ENCODE results near the gene KCNQ2.

The KCNQ2 gene

DNA sequence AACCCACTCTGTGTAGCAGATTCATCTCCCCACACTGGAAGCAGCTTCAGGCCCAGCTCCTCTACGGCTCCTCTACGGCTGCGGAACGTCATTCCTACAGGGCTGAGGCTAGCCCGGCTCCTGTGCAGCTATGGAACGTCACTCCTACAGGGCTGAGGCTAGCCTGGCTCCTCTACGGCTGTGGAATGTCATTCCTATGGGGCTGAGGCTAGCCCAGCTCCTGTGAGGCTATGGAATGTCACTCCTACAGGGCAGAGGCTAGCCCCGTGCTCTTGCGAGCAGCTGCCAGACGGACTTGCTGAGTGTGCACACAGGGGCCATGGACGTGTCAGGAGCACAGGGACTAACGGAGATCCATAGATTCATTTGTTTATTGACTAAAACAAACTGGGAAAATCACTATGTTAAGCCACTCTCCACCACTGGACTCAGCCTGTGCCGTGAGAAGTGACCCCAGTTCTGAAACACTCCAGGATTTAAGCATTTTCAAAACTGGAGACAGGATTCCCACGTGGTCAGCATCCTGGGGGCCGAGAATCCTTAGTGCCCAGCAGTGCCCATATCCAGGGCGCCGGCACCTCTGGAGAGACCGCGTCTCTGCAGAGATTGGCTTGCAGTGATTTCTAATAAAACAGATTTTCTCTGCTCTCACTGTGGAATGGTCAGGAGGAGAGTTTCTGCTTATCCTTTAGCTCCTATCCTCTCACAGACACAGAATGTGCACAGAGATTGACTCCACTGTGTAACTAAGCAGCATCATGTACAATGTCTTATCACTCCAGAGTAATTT, 5.0 kb downstream of the KCNQ2 start:
- TF ChIP-seq, protein P1, sequence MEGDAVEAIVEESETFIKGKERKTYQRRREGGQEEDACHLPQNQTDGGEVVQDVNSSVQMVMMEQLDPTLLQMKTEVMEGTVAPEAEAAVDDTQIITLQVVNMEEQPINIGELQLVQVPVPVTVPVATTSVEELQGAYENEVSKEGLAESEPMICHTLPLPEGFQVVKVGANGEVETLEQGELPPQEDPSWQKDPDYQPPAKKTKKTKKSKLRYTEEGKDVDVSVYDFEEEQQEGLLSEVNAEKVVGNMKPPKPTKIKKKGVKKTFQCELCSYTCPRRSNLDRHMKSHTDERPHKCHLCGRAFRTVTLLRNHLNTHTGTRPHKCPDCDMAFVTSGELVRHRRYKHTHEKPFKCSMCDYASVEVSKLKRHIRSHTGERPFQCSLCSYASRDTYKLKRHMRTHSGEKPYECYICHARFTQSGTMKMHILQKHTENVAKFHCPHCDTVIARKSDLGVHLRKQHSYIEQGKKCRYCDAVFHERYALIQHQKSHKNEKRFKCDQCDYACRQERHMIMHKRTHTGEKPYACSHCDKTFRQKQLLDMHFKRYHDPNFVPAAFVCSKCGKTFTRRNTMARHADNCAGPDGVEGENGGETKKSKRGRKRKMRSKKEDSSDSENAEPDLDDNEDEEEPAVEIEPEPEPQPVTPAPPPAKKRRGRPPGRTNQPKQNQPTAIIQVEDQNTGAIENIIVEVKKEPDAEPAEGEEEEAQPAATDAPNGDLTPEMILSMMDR (IDR thresholded peaks at IDR 0.05; ENCODE audit: borderline replicate concordance, control extremely low read depth, extremely low read depth, insufficient read depth, missing control alignments): no peak
- in situ Hi-C loops (cut with MboI; ENCODE audit: low sequenced_read_pairs, unreplicated experiment): no loop called here
- DNase-seq (ENCODE audit: low spot score): no peak

DNA sequence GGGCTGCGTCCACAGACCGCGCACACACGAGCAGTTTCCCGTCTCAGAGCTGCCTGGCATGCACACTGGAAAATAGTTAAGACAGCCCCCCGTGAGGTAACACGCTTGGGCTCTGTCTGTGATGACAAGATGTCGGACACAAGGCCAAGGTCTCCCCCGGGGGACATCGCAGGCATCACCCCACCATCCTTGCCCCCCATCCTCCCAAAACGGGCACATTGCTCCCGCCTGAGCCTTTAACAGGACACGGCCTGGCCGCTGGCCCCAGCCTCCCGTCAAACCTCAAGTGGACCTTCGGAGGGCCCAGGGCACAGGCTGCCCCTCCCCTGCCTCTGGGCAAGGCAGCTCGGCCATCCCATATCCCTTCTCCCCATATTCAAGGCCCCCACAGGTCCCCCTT, 5.6 kb downstream of the KCNQ2 start:
- in situ Hi-C loops (cut with MboI; ENCODE audit: low sequenced_read_pairs, unreplicated experiment): no loop called here
- TF ChIP-seq, protein P1 (IDR thresholded peaks at IDR 0.05; ENCODE audit: borderline replicate concordance, control extremely low read depth, extremely low read depth, insufficient read depth, missing control alignments): no peak
- no peak for DNase-seq (ENCODE audit: low spot score)

DNA sequence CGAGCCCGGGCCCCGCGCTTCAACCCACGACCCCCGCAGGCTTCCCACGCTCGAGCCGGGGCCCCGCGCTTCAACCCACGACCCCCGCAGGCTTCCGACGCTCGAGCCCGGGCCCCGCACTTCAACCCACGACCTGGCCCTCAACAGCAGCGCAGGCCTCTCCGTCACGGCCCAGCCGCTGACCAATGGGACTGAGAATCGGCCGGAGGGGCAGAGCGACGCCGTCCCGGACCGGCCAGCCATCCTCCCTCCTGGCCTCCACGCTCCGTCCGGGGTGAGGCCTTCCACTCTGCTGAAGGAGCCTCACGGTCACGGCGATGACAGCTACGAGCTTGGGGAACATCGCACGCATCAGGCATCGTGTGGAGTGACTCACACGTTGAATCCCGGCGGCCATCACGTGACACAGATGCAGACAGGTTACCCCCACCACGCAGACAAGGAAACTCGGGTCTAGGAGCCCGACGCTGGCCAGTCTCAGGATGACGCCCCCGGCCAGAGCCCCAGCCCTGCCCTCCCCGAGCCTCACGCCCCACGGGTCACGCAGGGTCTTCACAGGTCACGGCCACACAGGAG, 6.1 kb downstream of the KCNQ2 start:
- in situ Hi-C loops (cut with MboI; ENCODE audit: low sequenced_read_pairs, unreplicated experiment): no loop called here
- TF ChIP-seq, protein P1 (IDR thresholded peaks at IDR 0.05; ENCODE audit: borderline replicate concordance, control extremely low read depth, extremely low read depth, insufficient read depth, missing control alignments): no peak
- no peak for DNase-seq (ENCODE audit: low spot score)

DNA sequence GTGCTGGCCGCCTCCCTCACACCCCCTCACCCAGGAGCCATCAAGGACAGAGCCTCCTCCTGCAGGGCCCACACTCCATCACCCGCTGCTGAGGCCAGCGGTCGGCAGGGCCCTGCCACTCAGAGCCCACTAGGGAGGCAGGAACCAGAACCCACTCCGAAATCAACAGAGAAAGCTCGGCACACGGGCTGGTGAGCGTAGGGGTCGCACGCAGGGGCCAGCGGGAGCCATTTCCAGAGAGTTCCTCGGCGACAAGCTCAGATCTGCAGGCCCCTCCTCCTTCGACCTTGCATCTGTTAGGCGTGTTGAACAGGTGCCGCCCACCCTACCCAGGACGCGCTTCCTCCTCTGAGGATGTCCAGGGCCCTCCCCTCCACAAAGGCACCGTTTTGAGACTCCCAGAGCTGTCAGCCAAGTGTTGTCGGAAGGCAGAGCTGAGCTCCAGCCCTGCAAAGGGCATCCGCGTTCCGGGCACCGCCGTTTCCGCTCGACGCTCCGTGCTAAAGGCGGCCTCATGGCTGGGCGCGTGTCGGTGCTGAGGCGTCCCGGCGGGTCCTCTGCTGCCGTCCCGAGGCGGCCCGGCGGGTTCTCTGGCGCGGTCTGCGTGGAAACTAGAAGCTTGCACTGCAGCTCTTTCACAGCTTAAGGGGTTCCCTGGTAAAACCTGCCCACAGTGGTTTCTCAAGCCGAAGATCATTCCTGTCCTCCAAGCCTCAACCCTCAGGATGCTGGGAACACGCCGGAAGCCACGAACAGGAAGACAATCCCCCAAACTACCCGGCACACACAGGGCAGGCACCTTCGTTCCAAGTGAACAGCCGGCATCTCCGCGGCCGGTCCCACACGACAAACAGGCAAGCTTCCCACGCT, 6.8 kb downstream of the KCNQ2 start:
- in situ Hi-C loops (cut with MboI; ENCODE audit: low sequenced_read_pairs, unreplicated experiment): no loop called here

DNA sequence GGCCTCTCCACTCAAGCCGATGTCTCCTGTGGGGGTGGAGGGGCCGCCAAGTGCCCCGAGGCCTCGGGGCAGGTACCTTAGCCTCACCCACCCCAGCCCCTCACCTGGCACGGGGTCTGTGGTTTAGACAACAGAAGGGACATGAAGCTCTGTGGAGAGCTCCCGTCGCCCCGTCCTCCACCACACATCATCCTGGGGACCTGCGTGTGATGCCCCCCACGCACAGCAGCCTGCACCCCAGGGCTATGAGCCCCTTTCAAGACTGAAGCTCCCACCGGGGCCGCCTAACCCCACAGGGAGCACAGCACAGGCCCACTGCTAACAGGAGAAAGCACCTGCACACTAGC, 8.2 kb downstream of the KCNQ2 start:
- TF ChIP-seq, protein P1 (IDR thresholded peaks at IDR 0.05; ENCODE audit: borderline replicate concordance, control extremely low read depth, extremely low read depth, insufficient read depth, missing control alignments): no peak
- DNase-seq (ENCODE audit: low spot score): no peak
- in situ Hi-C loops (cut with MboI; ENCODE audit: low sequenced_read_pairs, unreplicated experiment): no loop called here

More for the DNA sequence above, 6.8 kb downstream of the KCNQ2 start:
- TF ChIP-seq, protein P1 (IDR thresholded peaks at IDR 0.05; ENCODE audit: borderline replicate concordance, control extremely low read depth, extremely low read depth, insufficient read depth, missing control alignments): no peak
- no peak for DNase-seq (ENCODE audit: low spot score)

DNA sequence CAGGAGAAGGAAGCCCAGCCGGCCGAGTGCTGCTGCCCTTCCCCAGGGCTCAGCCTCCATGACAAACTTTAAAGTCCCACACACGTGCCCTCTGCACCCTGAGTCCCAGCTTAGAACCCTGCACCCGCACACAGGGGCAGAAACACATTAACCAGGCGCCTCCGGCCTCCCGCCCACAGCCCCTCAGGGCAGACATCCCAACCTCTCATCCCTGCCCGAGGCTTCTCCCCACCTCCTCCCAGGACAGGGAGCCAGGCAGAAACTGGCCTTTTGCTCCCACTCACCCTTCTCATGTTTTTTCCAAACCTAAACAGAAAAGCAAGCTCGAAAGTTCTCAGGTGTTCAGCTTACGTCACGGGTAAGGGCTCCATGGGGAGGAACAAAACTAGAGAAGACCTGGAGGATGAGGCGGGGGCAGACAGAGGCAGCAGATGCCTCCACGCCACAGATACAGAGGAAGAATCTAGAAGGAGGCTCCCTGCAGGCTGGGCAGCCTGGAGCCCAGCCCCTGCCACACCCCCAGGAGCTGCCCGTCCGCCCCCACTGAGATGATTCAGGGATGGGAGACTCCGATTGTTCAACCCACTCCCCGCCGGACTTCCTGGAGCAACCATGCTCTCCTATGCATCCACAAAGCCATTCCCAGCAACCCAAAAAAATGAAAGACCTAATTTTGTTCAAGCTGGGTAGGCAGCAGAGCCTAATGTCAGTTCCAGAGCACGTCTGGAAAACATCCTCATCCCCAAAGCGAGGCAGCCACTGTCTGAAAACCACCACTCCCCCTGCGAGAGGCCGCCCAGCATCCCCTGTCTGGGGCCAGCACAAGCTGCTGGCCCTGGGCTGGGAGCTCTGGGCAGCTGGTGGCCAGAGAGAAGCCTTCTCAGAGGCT, 8.8 kb downstream of the KCNQ2 start:
- DNase-seq (ENCODE audit: low spot score): no peak
- in situ Hi-C loops (cut with MboI; ENCODE audit: low sequenced_read_pairs, unreplicated experiment): no loop called here
- TF ChIP-seq, protein P1 (IDR thresholded peaks at IDR 0.05; ENCODE audit: borderline replicate concordance, control extremely low read depth, extremely low read depth, insufficient read depth, missing control alignments): no peak

Measured in GM13976 (cell line).